ENCODE data around the gene ARHGAP15. TPM values are rescaled to one million over a fixed set of nuclear protein-coding genes. Genes with fewer than 3 reads are reported as not detected.

The ARHGAP15 gene
- total RNA-seq, 2 donors from 2014 or later = 0.86 TPM; not detected in 1

GRCh38 chr2:143420313-143420712 is 291.1 kb downstream of the ARHGAP15 start:
- Histone ChIP-seq H3K27me3 (ENCODE audit: control insufficient read depth, insufficient read depth, low read length, poor library complexity, severe bottlenecking) (no peaks in the 10 kb centered on the region), H3K4me1 (ENCODE audit: control insufficient read depth, insufficient read depth, low read length) (no peaks in the 10 kb centered on the region)
- TF ChIP-seq CTCF (conservative IDR thresholded peaks at IDR 0.05) = no peak

GRCh38 chr2:143422681-143423080 is 293.5 kb downstream of the ARHGAP15 start:
- H3K27ac ChIP-seq (ENCODE audit: low read depth, low read length) = no peak overlapping the region
- no peak overlapping the region for H3K9ac ChIP-seq (ENCODE audit: extremely low read depth, low read length, poor library complexity, severe bottlenecking)
- Mint-ChIP-seq H3K4me1 (no peaks in the 10 kb centered on the region), H3K27me3 (ENCODE audit: insufficient read depth) (no peaks in the 10 kb centered on the region), H3K27ac (no peak overlapping the region), H3K9me3 (no peaks in the 10 kb centered on the region), H3K36me3 (ENCODE audit: low read depth) (no peaks in the 10 kb centered on the region), H3K4me3 (no peak overlapping the region)
- H3K9me3 ChIP-seq (ENCODE audit: control insufficient read depth, low read length) = no peaks in the 10 kb centered on the region
- H3K36me3 ChIP-seq (ENCODE audit: control insufficient read depth, insufficient read depth, low read length) = no peaks in the 10 kb centered on the region
- no peak for TF ChIP-seq CTCF (conservative IDR thresholded peaks at IDR 0.05)
- H3K4me1 ChIP-seq (ENCODE audit: control insufficient read depth, insufficient read depth, low read length) = no peaks in the 10 kb centered on the region
- H3K27me3 ChIP-seq (ENCODE audit: control insufficient read depth, insufficient read depth, low read length, poor library complexity, severe bottlenecking) = no peaks in the 10 kb centered on the region
- H3K4me3 ChIP-seq (ENCODE audit: low read length) = no peak overlapping the region
- WGBS, 2 experiments (ENCODE audit: insufficient coverage in 1 of 2, insufficient read length in 1 of 2) = 94 to 100% methylated on average over 3 of the region's 3 CpGs
- no peak for DNase-seq

More at GRCh38 chr2:143420313-143420712, 291.1 kb downstream of the ARHGAP15 start:
- Mint-ChIP-seq H3K27ac (no peak overlapping the region), H3K27me3 (ENCODE audit: insufficient read depth) (no peaks in the 10 kb centered on the region), H3K36me3 (ENCODE audit: low read depth) (no peaks in the 10 kb centered on the region), H3K4me3 (no peak overlapping the region), H3K9me3 (no peaks in the 10 kb centered on the region), H3K4me1 (peaks cover 3% of the 10 kb centered on the region)
- H3K4me3 ChIP-seq (ENCODE audit: low read length) = no peak overlapping the region
- no peak overlapping the region for H3K27ac ChIP-seq (ENCODE audit: low read depth, low read length)
- no peaks in the 10 kb centered on the region for H3K9me3 ChIP-seq (ENCODE audit: control insufficient read depth, low read length)
- 50 to 54% methylated on average over 2 to 3 of the region's 3 CpGs for WGBS, 2 experiments (ENCODE audit: insufficient coverage in 1 of 2, insufficient read length in 1 of 2)
- no peaks in the 10 kb centered on the region for H3K36me3 ChIP-seq (ENCODE audit: control insufficient read depth, insufficient read depth, low read length)
- no peak overlapping the region for H3K9ac ChIP-seq (ENCODE audit: extremely low read depth, low read length, poor library complexity, severe bottlenecking)
- DNase-seq = no peak

- no peak overlapping the region for H3K27ac Mint-ChIP-seq
- H3K27me3 Mint-ChIP-seq (ENCODE audit: insufficient read depth) = no peaks in the 10 kb centered on the region
- no peaks in the 10 kb centered on the region for H3K4me1 Mint-ChIP-seq
- Histone ChIP-seq H3K36me3 (ENCODE audit: control insufficient read depth, insufficient read depth, low read length) (no peaks in the 10 kb centered on the region), H3K27me3 (ENCODE audit: control insufficient read depth, insufficient read depth, low read length, poor library complexity, severe bottlenecking) (no peaks in the 10 kb centered on the region), H3K4me1 (ENCODE audit: control insufficient read depth, insufficient read depth, low read length) (no peaks in the 10 kb centered on the region), H3K9me3 (ENCODE audit: control insufficient read depth, low read length) (no peaks in the 10 kb centered on the region), H3K4me3 (ENCODE audit: low read length) (no peak overlapping the region), H3K27ac (ENCODE audit: low read depth, low read length) (no peak overlapping the region), H3K9ac (ENCODE audit: extremely low read depth, low read length, poor library complexity, severe bottlenecking) (no peak overlapping the region)
- 91% methylated on average over 1 of the region's 1 CpG; no CpG with 5 or more reads in 1 of the 2 experiments for WGBS, 2 experiments (ENCODE audit: insufficient coverage in 1 of 2, insufficient read length in 1 of 2)
- DNase-seq = no peak
- H3K4me3 Mint-ChIP-seq = no peak overlapping the region
- no peaks in the 10 kb centered on the region for H3K9me3 Mint-ChIP-seq
- TF ChIP-seq CTCF (conservative IDR thresholded peaks at IDR 0.05) = no peak
- H3K36me3 Mint-ChIP-seq (ENCODE audit: low read depth) = no peaks in the 10 kb centered on the region
Observed at GRCh38 chr2:143425896-143426295, 296.7 kb downstream of the ARHGAP15 start.
